NCI-H2196 (cell line): ENCODE data around the gene OR1S1.
"Not testable (repeated sequence)": the region's sequence is repeated elsewhere in the genome, so short reads cannot be mapped to it uniquely, and the experiment has no call there.

Experiments
- DNase-seq: peaks from one replicate; lab custom pipeline; 2025; ENCODE audit not compliant: unreplicated experiment; lab: John Stamatoyannopoulos, UW

OR1S1 gene

DNA sequence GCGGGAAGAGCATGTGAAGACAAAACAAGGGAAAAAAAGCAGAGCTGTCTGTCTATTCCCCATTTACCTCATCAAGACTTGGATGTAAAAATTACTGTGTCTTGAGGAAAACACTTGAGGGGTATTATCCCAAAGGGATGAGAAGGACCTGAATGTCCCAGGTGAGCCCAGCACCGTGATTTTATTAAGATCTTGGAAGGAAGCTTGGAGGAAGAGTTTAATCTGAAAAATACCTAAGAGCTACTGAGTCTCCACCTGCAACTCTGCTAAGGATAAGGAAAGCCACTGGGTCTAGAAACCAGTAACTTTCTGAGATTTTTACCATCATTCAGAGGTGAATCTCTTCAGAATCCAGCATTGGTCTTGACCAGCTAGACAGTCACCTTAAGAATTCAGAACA is at the start of gene OR1S1:
OR1S1 (plus strand) TSS at position 301 of the 400 bp plus-strand sequence.
- DNase-seq = not testable (repeated sequence)

DNA sequence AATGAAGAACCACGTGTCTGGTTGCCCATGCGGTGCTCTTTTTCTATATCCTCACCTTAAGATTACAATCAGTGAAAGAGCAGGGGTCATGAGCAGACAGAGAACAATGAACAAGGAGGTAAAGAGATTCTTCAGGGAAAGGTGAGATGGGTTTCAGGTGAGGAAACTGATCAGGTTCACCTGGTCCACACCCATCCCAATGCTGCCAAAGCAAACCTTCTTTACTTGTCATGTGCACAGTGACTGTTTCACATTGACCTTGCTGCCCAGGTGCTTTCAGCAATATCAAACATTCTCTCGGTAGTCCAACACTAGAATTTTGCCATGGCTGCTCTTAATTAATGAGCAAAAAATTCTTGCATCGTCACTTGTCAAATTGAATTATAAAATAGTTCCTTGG is 48.1 kb upstream of the OR1S1 start:
- DNase-seq = no peak

GRCh38 chr11:58164990-58165389 is 47.5 kb upstream of the OR1S1 start:
- no peak for DNase-seq

DNA sequence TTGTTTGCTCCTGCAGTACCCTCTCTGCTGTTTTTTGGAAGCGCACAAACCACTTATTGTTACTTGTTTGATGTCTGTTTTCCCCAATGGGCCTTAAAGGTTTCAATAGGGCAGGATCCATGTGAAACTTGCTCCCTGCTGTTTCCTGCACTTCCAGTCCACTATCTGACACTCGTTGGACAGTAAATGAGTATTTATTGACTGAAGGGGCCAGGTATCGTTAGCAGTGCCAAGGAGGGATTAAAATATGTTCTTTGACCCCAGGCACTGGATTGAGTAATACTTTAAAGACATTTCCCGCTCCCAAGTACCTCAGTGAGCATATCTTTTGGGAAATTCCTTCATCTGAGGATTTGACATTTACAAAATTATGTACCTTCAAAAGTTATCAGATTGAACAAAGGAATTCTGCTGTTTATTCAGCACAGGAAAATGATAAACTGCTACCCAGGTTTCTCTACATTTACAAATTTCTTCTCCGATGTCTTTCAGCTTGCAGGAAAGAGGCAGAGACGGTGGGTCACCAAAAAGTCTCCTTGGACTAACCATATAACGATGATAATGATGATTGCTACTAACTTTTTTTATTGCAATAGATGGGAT is 46.9 kb upstream of the OR1S1 start:
- no peak for DNase-seq

DNA sequence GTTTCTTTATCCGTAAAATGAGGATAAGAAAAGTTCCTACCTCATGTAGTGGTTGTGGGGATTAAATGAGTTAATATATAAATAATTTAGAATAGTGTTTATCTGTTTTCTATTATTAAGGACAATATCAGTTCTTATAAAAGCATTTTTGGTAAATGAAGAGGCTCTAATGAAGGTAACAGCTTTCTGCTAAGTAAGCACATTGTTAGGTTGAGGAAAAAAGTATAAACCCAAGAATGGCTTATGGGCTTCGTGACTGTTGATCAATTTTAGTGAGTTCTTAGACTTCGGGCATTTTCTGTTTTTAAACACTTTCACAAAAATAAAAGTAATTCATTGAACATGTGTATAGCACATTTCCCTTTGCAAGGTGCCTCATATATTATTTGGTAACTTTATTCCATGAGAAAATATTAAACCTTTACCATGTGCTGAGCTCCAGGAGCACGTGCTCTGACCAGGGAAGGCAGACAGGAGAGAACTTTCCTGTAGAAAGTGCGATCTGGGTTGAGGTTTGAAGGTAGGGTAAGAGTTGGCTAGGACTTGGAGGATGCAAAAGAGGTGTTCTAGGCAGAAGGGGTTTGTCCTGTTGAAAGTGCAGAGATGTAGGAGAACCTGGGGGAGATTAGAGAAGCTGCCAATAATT is 35.0 kb upstream of the OR1S1 start:
- DNase-seq = no peak

DNA sequence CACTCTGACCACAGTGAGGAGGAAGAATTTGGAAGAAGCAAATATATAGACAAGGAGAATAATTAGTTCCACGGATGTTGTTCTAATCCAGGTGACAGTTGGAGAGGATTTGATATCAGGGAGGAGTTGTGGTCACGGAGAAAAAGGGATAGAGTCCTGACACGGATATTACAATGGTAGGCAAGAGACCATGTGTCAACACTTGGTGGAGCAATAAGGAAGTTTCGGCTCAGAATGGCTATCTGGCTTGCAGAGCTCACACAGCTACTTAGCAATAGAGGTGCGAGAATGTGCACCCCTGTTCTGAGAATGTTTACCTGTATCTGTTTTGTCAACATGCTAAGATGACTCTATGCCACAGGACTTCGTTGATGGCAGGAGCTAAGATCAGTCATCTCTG is 34.1 kb upstream of the OR1S1 start:
- DNase-seq = no peak

DNA sequence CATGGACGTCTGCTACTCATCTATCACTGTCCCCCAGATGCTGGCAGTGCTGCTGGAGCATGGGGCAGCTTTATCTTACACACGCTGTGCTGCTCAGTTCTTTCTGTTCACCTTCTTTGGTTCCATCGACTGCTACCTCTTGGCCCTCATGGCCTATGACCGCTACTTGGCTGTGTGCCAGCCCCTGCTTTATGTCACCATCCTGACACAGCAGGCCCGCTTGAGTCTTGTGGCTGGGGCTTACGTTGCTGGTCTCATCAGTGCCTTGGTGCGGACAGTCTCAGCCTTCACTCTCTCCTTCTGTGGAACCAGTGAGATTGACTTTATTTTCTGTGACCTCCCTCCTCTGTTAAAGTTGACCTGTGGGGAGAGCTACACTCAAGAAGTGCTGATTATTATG is 32.9 kb upstream of the OR1S1 start:
- DNase-seq = no peak

DNA sequence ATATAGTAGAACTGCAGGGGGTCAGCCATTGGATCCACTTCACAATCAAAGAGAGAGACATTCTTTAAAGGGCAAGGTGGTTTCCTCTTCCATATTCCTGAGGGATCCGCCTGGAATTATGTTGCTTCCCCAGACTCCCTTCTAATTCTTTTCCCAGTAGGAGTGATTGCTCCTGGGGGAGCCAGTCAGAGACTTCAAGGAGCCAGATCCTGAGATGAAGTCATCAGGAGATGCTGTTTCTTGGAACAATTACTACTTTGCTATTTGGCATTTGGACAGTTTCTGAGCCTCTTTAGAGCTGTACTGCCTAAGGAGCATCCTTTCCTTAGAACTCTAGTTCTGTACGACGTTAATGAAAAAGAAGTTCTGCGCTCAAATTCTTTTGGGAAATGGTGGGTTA is 25.6 kb upstream of the OR1S1 start:
- no peak for DNase-seq

- no peak for DNase-seq
Measured at GRCh38 chr11:58188770-58189169, 23.8 kb upstream of the OR1S1 start, which contains the start of gene OR9Q2. Gene OR9Q2 (plus strand): TSS chr11:58189070. CDS start chr11:58190491, 1,421 bp downstream.

GRCh38 chr11:58192229-58192628 is 20.3 kb upstream of the OR1S1 start:
- no peak for DNase-seq

DNA sequence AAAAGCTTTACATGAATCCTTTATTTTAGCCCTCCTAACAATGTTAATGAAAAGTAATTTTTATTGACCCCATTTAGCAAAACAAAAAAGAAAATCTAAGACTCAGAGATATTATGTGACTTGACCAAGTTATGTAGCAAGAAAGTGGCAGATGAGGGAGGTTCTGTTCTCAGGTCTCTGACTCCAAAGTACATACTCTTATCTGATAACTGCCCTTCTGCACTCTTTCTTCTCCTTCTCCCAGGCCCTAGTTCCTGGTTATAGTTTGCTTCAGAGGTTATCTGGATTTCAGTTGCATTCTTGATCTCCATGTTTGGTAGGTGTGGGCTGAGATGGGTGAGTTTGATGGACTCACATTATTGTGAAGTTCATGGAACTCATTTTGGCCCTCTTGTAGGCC is 19.1 kb upstream of the OR1S1 start:
- DNase-seq = no peak

DNA sequence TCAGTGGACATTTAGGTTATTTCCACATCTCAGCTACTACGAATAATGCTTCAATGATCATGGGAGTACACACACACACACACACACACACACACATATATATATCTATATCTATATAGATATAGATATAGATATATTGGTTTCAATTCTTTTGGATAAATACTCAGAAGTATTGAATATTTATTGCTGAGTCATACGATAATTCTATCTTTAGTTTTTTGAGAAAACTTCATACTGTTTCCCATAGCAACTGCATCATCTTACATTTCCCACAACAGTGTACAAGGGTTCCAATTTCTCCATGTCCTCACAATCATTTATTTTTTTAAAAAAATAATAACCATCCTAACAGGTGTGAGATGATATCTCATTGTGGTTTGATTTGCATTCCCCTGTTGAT is 16.6 kb upstream of the OR1S1 start:
- no peak for DNase-seq

DNA sequence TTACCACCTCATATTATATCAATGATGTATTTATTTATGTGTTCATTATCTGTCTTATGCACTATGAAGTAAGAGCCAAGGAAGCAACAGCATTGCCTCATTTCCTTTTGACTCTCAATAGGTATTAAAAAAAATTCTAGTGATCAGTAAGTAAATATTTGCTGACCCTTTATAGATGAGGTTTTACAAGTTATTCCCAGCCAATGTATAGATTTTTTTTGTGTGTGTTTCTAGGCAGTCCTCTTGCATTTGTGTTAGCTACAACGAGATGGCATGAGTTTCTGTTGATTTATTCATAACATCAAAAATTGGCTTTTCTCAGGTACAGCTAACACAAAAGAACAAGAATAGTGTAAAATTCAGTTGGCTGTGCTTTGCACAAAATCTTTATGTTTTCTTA is 13.2 kb upstream of the OR1S1 start:
- no peak for DNase-seq

- no peak for DNase-seq
Measured at GRCh38 chr11:58204042-58204441, 8.5 kb upstream of the OR1S1 start, which contains the start of gene OR1S2. Gene OR1S2 (minus strand): TSS chr11:58204142. CDS start chr11:58204142, 0 bp downstream.

GRCh38 chr11:58216476-58216875 is 4.0 kb downstream of the OR1S1 start:
- no peak for DNase-seq

GRCh38 chr11:58222721-58223120 is 10.2 kb downstream of the OR1S1 start:
- DNase-seq = no peak

DNA sequence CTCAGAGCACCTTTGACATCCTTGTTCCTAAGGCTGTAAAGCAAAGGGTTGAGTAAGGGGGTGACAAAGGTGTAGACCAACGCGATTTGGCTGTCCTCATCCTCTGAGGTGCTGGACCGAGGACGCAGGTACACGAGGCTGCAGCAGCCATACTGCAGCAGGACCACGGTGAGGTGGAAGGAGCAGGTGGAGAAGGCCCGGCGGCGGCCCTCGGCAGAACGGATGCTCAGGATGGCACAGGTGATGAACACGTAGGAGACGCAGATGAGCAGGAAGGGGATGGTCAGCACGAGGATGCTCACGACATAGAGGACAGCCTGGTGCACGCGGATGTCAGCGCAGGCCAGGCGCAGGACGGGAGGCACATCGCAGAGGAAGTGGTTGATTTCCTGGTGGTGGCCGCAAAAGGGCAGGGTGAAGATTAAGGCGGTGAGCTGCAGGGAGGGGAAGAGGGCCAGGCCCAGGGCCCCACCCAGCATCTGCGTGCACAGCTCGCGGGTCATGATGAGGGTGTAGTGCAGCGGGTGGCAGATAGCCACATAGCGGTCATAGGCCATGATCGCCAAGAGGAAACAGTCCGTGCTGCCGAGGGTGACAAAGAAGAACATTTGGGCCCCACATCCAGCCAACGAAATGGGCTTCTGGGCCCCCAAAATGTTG is 15.6 kb downstream of the OR1S1 start:
- no peak for DNase-seq

GRCh38 chr11:58243954-58244353 is 31.4 kb downstream of the OR1S1 start:
- no peak for DNase-seq

DNA sequence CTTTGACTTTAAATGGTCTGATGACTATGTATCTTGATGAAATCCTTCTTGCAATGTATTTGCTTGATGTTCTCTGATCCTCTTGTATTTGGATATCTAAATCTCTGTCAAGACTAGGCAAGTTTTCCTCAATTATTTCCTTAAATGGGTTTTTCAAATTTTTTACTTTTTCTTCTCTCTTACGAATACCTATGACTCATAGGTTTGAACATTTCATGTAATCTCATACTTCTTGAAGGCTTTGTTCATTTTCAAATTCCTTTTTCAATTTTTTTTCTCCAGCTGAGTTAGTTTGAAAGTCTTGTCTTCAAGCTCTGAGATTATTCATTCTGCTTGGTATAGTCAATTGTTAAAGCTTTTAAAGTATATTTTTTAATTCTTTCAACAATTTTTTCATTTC is 42.4 kb downstream of the OR1S1 start:
- DNase-seq = no peak

DNA sequence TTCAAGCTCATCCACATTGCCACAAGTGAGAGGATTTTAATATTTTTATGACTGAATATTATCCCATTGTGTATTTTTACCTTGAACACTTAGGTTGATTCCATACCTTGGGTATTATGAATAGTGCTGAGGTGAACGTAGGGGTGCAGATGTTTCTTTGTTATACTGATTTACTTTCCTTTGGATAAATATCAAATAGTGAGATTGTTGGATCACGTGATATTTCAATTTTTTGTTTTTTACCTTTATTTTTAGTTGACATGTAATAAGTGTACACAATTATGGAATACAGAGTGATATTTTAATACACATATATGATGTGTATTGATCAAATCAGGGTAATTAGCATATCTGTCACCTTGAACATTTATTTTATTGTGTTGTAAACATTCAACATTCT is 47.5 kb downstream of the OR1S1 start:
- DNase-seq = no peak
